K562 (cell line): ENCODE data around the gene KMT2D. TPM values are rescaled to one million over a fixed set of nuclear protein-coding genes. Genes with fewer than 3 reads are reported as not detected.

Experiments used
- ATF7 ChIP-seq: fragments of 450-650 bp; IDR thresholded peaks from 2 replicates; pipeline ENCODE4 v1.7.1; 2014; ENCODE audit warnings: mild to moderate bottlenecking, moderate library complexity
- MCM2 ChIP-seq: fragments of 450-650 bp; IDR thresholded peaks from 2 replicates; pipeline ENCODE4 v1.6.1; 2017; ENCODE audit warnings: low read depth, mild to moderate bottlenecking
- MYNN ChIP-seq, 2 experiments: sonication (generic); formaldehyde crosslinking in 1 of 2; IDR thresholded peaks; 2 replicates each; pipeline versions ENCODE4 v1.5.0 to v1.6.1; 2016 to 2020; ENCODE audit warnings: antibody characterized with exemption in 1 of 2, missing genetic modification reagents in 1 of 2
- POLR2B ChIP-seq: fragments of 450-650 bp; IDR thresholded peaks from 2 replicates; pipeline ENCODE4 v1.6.1; 2018; ENCODE audit warnings: low read depth; ENCODE audit not compliant: partially characterized antibody
- USF2 ChIP-seq: sonication (generic); formaldehyde crosslinking; IDR thresholded peaks from 2 replicates; pipeline ENCODE4 v1.5.0; 2020; ENCODE audit warnings: missing genetic modification reagents
- YY1 ChIP-seq, 3 experiments: IDR thresholded peaks; 2 replicates each; pipeline ENCODE4 v1.6.1; 2011; ENCODE audit warnings: low read length in 2 of 3, mild to moderate bottlenecking in 2 of 3, moderate library complexity in 2 of 3, borderline replicate concordance in 1 of 3, control low read depth in 1 of 3, low read depth in 1 of 3; ENCODE audit not compliant: insufficient read depth in 3 of 3, insufficient replicate concordance in 2 of 3, control insufficient read depth in 1 of 3, insufficient read length in 1 of 3; ENCODE audit errors: extremely low read depth in 1 of 3
- ZBTB40 ChIP-seq, 2 experiments: fragments of 450-650 bp in 1 of 2; sonication (generic) in 1 of 2; formaldehyde crosslinking in 1 of 2; IDR thresholded peaks; 2 replicates each; pipeline versions ENCODE4 v1.7.1 to v1.9.0; 2016 to 2022; ENCODE audit warnings: inconsistent platforms in 1 of 2, mild to moderate bottlenecking in 1 of 2, missing genetic modification reagents in 1 of 2
- ZNF436 ChIP-seq: fragments of 250-450, 450-650 bp; sonication (Bioruptor Pico); formaldehyde crosslinking; IDR thresholded peaks from 2 replicates; pipeline ENCODE4 v1.7.0; 2020; ENCODE audit warnings: mild to moderate bottlenecking
- polyA plus RNA-seq, 8 experiments: library from polyadenylated mRNA; depleted of rRNA in 4 of 8; stranded (reverse) in 5 of 8; unstranded in 3 of 8; fragments of >200 nt; fragmentation: Nextera tagmentation in 2 of 8; fragmentation: Illumina TruSeq in 1 of 8; extraction: Ambion mirVana in 2 of 8; extraction: Trizol in 1 of 8; gene quantifications; 2 replicates each; pipeline versions ENCODE4 v1.2.1 to v1.2.3, GENCODE V29; 2011 to 2014; ENCODE audit warnings: inconsistent platforms in 1 of 8, missing spikeins in 1 of 8
- total RNA-seq, 7 experiments: library from RNA; depleted of rRNA in 6 of 7; stranded (reverse); fragments of >200 nt in 6 of 7; fragmentation: Illumina TruSeq in 2 of 7; extraction: Trizol in 2 of 7; gene quantifications; 2 replicates each; pipeline versions ENCODE4 v1.2.1 to v1.2.3, GENCODE V29; 2011 to 2021; ENCODE audit warnings: low replicate concordance in 1 of 7
- TF ChIP-seq, protein P1 (sequence below): IDR thresholded peaks from 3 replicates; pipeline ENCODE4 v1.6.1; 2011; ENCODE audit warnings: borderline replicate concordance, mild to moderate bottlenecking; ENCODE audit not compliant: insufficient read length, insufficient read depth
- TF ChIP-seq, protein P2 (sequence below): fragments of 250-450 bp; sonication (Bioruptor Pico); IDR thresholded peaks from 2 replicates; pipeline ENCODE4 v1.4.0; 2020; ENCODE audit warnings: mild to moderate bottlenecking, moderate library complexity, borderline replicate concordance

The KMT2D gene
- total and polyA plus RNA-seq, 9 of the 15 experiments (the other 6 are each of a cell fraction or from before 2014, with no cell fraction given): 0.22 to 93.7 (median 13.7) TPM

GRCh38 chr12:49060237-49061156, at the start of gene KMT2D (continued):
- peak; percentile 75 for TF ChIP-seq ZBTB40 (IDR thresholded peaks at IDR 0.05)
- no peak for TF ChIP-seq ZBTB40 (CRISPR knock-in tag; IDR thresholded peaks at IDR 0.05)
- TF ChIP-seq USF2 (CRISPR knock-in tag): peak; percentile 65
- no peak for TF ChIP-seq ZNF436 (CRISPR knock-in tag)
- peak; percentile 58 for TF ChIP-seq MYNN (IDR thresholded peaks at IDR 0.05)
- no peak for TF ChIP-seq MYNN (CRISPR knock-in tag; IDR thresholded peaks at IDR 0.05)
- no peak for TF ChIP-seq MCM2
- TF ChIP-seq, protein P1, sequence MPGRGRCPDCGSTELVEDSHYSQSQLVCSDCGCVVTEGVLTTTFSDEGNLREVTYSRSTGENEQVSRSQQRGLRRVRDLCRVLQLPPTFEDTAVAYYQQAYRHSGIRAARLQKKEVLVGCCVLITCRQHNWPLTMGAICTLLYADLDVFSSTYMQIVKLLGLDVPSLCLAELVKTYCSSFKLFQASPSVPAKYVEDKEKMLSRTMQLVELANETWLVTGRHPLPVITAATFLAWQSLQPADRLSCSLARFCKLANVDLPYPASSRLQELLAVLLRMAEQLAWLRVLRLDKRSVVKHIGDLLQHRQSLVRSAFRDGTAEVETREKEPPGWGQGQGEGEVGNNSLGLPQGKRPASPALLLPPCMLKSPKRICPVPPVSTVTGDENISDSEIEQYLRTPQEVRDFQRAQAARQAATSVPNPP: no peak
- peak; percentile 71 to 93 (median 85) for TF ChIP-seq YY1 (IDR thresholded peaks at IDR 0.05; ENCODE audit: borderline replicate concordance in 1 of 3, control insufficient read depth in 1 of 3, extremely low read depth in 1 of 3, insufficient read depth in 3 of 3, insufficient read length in 1 of 3, insufficient replicate concordance in 2 of 3, low read depth in 1 of 3, low read length in 2 of 3)
- peak; percentile 69 for TF ChIP-seq POLR2B
- TF ChIP-seq, protein P2, sequence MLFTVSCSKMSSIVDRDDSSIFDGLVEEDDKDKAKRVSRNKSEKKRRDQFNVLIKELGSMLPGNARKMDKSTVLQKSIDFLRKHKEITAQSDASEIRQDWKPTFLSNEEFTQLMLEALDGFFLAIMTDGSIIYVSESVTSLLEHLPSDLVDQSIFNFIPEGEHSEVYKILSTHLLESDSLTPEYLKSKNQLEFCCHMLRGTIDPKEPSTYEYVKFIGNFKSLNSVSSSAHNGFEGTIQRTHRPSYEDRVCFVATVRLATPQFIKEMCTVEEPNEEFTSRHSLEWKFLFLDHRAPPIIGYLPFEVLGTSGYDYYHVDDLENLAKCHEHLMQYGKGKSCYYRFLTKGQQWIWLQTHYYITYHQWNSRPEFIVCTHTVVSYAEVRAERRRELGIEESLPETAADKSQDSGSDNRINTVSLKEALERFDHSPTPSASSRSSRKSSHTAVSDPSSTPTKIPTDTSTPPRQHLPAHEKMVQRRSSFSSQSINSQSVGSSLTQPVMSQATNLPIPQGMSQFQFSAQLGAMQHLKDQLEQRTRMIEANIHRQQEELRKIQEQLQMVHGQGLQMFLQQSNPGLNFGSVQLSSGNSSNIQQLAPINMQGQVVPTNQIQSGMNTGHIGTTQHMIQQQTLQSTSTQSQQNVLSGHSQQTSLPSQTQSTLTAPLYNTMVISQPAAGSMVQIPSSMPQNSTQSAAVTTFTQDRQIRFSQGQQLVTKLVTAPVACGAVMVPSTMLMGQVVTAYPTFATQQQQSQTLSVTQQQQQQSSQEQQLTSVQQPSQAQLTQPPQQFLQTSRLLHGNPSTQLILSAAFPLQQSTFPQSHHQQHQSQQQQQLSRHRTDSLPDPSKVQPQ (CRISPR knock-in tag): no peak
- peak; percentile 84 for TF ChIP-seq ATF7
